H1 (cell line): ENCODE data around the gene PCYT1B. TPM values are rescaled to one million over a fixed set of nuclear protein-coding genes. Genes with fewer than 3 reads are reported as not detected.

Experiments
- BRCA1 ChIP-seq: IDR thresholded peaks from 2 replicates; pipeline ENCODE4 v1.6.1; 2012; ENCODE audit warnings: low read depth, low read length, improper control_type of control experiment
- CEBPB ChIP-seq: IDR thresholded peaks from 2 replicates; pipeline ENCODE4 v1.6.1; 2012; ENCODE audit warnings: low read depth, low read length
- SIN3A ChIP-seq, 2 experiments: IDR thresholded peaks in 1 of 2; conservative IDR thresholded peaks in 1 of 2; 2 replicates each; pipeline ENCODE4 v1.6.1; 2011 to 2012; ENCODE audit warnings: low read length in 2 of 2, improper control_type of control experiment in 1 of 2, low read depth in 1 of 2, mild to moderate bottlenecking in 1 of 2
- SIRT6 ChIP-seq: IDR thresholded peaks from one replicate; pipeline ENCODE4 v1.7.1; 2012; ENCODE audit warnings: low read length, inconsistent platforms
- SP1 ChIP-seq: IDR thresholded peaks from 2 replicates; pipeline ENCODE4 v1.6.1; 2011; ENCODE audit warnings: low read depth, low read length
- SP4 ChIP-seq: IDR thresholded peaks from 2 replicates; pipeline ENCODE4 v1.6.1; 2012; ENCODE audit warnings: low read length, inconsistent platforms
- TCF12 ChIP-seq: IDR thresholded peaks from 2 replicates; pipeline ENCODE4 v1.6.1; 2011; ENCODE audit warnings: low read depth, mild to moderate bottlenecking, low read length
- YY1 ChIP-seq: IDR thresholded peaks from 2 replicates; pipeline ENCODE4 v1.6.1; 2011; ENCODE audit warnings: low read depth, mild to moderate bottlenecking, low read length
- polyA plus RNA-seq, 7 experiments: library from polyadenylated mRNA; depleted of rRNA in 3 of 7; stranded (reverse) in 5 of 7; unstranded in 2 of 7; fragments of >200 nt in 5 of 7; fragments of 200-250 nt in 2 of 7; gene quantifications; 1 replicate in 5 of 7; 2 replicates in 1 of 7; 4 replicates in 1 of 7; pipeline versions ENCODE4 v1.2.1 to v1.2.3, GENCODE V29; 2011 to 2013; ENCODE audit warnings: missing spikeins in 2 of 7, mixed read lengths in 2 of 7
- small RNA-seq: library from polyadenylated mRNA; stranded (forward); fragments of <200 nt; extraction: miRNeasy Mini kit (QIAGEN cat#:217004); gene quantifications from one replicate; pipeline ENCODE3, GENCODE V24; 2013; ENCODE audit not compliant: insufficient read depth
- total RNA-seq: library from RNA; stranded (reverse); fragmentation: NEBNext Ultra II Directional; extraction: Animal tissue kit (Norgen Biotek cat#: 25700); gene quantifications from 2 replicates; pipeline ENCODE4 v1.2.1, GENCODE V29; 2021
- TF ChIP-seq, protein P1 (sequence below): IDR thresholded peaks from 2 replicates; pipeline ENCODE4 v1.6.1; 2011; ENCODE audit warnings: low read length, improper control_type of control experiment

PCYT1B gene
- total and polyA plus RNA-seq, 2 of the 8 experiments (the other 6 are each of a cell fraction or from before 2014, with no cell fraction given): 17.9 to 30.6 TPM

DNA sequence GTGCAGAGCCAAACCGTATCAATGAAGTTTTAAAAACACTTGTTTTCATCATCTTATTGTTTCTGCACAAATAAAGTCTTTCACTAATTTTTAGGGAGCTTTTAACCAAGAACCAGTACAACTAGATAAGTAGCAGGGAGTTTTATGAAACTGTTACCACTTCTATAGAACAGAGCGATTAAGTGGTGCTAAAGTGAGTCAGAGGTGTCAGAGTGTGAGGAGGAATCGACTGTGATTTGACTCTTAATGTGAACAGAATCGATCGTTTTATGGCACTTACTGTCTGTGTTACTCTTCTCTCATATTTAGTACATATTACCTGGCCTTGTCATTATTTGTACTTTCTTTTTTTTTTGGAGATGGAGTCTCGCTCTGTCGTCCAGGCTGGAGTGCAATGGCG is 138.8 kb downstream of the PCYT1B start (continued):
- no peak for TF ChIP-seq SP4
- TF ChIP-seq, protein P1, sequence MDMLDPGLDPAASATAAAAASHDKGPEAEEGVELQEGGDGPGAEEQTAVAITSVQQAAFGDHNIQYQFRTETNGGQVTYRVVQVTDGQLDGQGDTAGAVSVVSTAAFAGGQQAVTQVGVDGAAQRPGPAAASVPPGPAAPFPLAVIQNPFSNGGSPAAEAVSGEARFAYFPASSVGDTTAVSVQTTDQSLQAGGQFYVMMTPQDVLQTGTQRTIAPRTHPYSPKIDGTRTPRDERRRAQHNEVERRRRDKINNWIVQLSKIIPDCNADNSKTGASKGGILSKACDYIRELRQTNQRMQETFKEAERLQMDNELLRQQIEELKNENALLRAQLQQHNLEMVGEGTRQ: no peak
- no peak for TF ChIP-seq YY1
- no peak for TF ChIP-seq SIRT6
- no peak for TF ChIP-seq CEBPB
- TF ChIP-seq SIN3A (conservative IDR thresholded peaks at IDR 0.05 in 1 of 2, IDR thresholded peaks at IDR 0.05 in 1 of 2; ENCODE audit: low read depth in 1 of 2, low read length in 2 of 2): no peak
- TF ChIP-seq SP1: no peak
- TF ChIP-seq TCF12: no peak
- TF ChIP-seq BRCA1: no peak

Small RNA genes within 50 kb of the gene (small RNA-seq; reads per million reads assigned to genes)
- gene SNRPEP9: not detected

Other genes with a start within 250 kb of the PCYT1B start
- 24.8 and 25.5 TPM in 2 replicates for gene PDK3, start 182.1 kb downstream of the PCYT1B start, total RNA-seq
- gene PDK3, start 182.1 kb downstream of the PCYT1B start, polyA plus RNA-seq (2011; rRNA removed): 17.4 and 22.5 TPM in 2 replicates
- 33.9 and 34.9 TPM in 2 replicates for gene POLA1, start 46.6 kb upstream of the PCYT1B start, total RNA-seq
- gene POLA1, start 46.6 kb upstream of the PCYT1B start, polyA plus RNA-seq (2011; rRNA removed): 4.7 and 5.6 TPM in 2 replicates